DOHH2 (cell line): Measurements from ENCODE around the gene SLC66A1.

Experiments
- CTCF ChIP-seq: fragments of 200-600 bp; sonication (generic); IDR thresholded peaks from one replicate; pipeline ENCODE4 v1.5.1; 2014; ENCODE audit warnings: antibody characterized with exemption, mild to moderate bottlenecking, low read depth, low read length; ENCODE audit not compliant: poor library complexity, severe bottlenecking
- EZH2phosphoT487 ChIP-seq: fragments of 200-600 bp; sonication (generic); IDR thresholded peaks from 2 replicates; pipeline ENCODE4 v1.6.1; 2017; ENCODE audit warnings: borderline replicate concordance, mild to moderate bottlenecking, antibody characterized with exemption, low read length, moderate library complexity, mixed read lengths

- no peak for TF ChIP-seq CTCF
- TF ChIP-seq EZH2phosphoT487: no peak
Observed at GRCh38 chr1:19351873-19352272, 39.7 kb downstream of the SLC66A1 start.
